ENCODE data around the gene NUBP2. TPM values are rescaled to one million over a fixed set of nuclear protein-coding genes. Genes with fewer than 3 reads are reported as not detected.

Gene NUBP2
- total RNA-seq, 2 donors from 2014 or later: 47.8 to 50.1 TPM

DNA sequence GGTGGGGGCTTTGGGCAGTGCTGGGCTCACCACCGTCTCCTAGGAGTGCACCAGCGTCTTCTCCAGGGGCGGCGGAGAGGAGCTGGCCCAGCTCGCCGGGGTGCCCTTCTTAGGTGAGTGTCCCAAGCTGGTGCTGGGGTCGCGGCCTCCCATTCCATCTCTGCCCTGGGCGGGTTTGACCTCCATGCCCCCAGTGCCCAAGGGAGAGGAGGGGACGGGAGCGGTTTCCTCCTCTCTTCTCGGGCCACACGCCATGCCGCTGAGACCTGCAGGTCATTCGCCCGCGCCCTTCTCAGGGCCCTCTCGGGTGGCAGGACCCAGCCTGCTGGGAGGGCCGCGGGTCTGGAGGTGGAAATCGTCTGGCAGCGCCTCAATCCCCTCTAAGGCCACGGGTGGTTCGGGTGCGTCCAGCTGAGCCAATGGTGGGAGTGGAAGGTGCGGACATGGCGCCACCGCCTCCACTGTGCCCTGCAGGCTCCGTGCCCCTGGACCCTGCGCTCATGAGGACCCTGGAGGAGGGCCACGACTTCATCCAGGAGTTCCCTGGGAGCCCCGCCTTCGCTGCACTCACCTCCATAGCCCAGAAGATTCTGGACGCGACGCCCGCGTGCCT is 5.4 kb downstream of the NUBP2 start:
- DNase-seq (no peak), ATAC-seq (replicated peaks in 1 of 2) (no peak)
- peaks cover 7% of the 10 kb centered on the region for H3K4me1 Mint-ChIP-seq (ENCODE audit: low read depth)
- H3K27me3 Mint-ChIP-seq (ENCODE audit: low read depth): no peaks in the 10 kb centered on the region
- no peak overlapping the region for H3K4me3 Mint-ChIP-seq
- no peaks in the 10 kb centered on the region for H3K9me3 Mint-ChIP-seq
- H3K36me3 Mint-ChIP-seq (ENCODE audit: insufficient read depth in 2 of 2): peaks cover 1 to 2% of the 10 kb centered on the region in 2 donors
- H3K27ac Mint-ChIP-seq: no peak overlapping the region

DNA sequence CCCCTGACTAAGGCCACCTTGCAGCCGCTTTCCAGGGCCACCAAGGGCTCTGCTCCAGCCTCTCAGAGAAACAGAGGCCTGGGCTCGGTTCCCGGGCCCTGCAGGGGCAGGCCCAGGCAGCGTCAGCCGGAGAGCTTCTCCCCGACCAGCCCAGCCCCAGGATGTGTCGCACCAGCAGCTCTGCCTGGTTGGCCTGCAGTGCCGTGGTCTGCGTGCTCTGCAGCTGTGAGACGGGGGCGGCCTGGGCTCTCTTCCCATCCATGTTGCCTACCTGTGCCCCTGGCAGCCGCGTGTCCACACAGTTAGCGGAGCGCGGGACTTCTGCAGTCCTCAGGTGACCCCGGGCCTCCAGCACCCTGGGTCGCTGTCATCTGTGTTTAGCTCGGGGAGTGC is 5.9 kb downstream of the NUBP2 start:
- Mint-ChIP-seq H3K27me3 (ENCODE audit: low read depth) (no peaks in the 10 kb centered on the region), H3K9me3 (no peaks in the 10 kb centered on the region), H3K4me1 (ENCODE audit: low read depth) (peaks cover 7% of the 10 kb centered on the region), H3K27ac (no peak overlapping the region), H3K4me3 (no peak overlapping the region), H3K36me3 (ENCODE audit: insufficient read depth in 2 of 2) (peaks cover 1 to 2% of the 10 kb centered on the region in 2 donors)
- ATAC-seq (replicated peaks in 1 of 2): no peak
- DNase-seq: no peak

DNA sequence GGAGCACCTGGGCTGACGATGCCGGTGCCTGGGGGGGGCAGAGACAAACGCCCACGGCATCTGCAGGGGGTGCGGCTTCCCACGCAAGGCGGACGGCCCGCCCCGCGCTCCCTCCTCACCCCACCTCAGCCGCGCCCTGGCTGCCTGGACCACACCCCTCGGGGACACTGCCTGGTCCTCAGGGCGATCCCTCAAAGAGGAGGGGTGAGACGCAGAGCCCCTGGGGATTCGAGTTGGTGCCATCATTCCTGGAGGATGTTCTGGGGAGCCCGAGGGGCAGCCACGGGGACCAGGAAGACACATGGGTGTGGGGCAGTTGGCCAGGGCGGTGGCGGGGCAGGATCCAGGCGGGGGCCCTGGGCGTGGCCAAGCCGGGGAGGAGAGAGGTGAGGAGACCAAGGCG is 6.9 kb downstream of the NUBP2 start:
- H3K27me3 Mint-ChIP-seq (ENCODE audit: low read depth): no peaks in the 10 kb centered on the region
- no peak overlapping the region for H3K4me3 Mint-ChIP-seq
- H3K9me3 Mint-ChIP-seq: no peaks in the 10 kb centered on the region
- H3K27ac Mint-ChIP-seq: no peak overlapping the region
- peaks cover 7% of the 10 kb centered on the region for H3K4me1 Mint-ChIP-seq (ENCODE audit: low read depth)
- ATAC-seq (replicated peaks in 1 of 2): no peak
- DNase-seq: no peak
- H3K36me3 Mint-ChIP-seq (ENCODE audit: insufficient read depth in 2 of 2): peaks cover 1 to 2% of the 10 kb centered on the region in 2 donors

DNA sequence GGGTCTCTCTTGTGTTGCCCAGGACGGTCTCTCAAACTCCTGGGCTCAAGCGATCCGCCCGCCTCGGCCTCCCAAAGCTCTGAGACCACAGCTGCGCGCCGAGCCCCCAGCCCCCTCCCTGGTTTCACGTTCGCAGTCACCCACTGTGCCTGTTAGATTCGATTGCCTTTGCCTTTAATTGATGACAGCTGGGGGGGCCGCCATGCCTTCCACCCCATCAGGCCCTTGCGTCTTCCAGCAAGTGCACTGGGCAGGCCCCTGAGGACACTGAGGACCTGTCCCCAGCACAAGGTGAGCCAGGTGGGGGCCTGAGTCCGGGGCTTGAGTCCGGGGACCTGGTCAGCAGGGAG is 7.5 kb downstream of the NUBP2 start:
- no peak for DNase-seq
- H3K4me1 Mint-ChIP-seq (ENCODE audit: low read depth): peaks cover 2% of the 10 kb centered on the region
- H3K9me3 Mint-ChIP-seq: no peaks in the 10 kb centered on the region
- ATAC-seq (replicated peaks in 1 of 2): no peak
- peaks cover 1 to 2% of the 10 kb centered on the region in 2 donors for H3K36me3 Mint-ChIP-seq (ENCODE audit: insufficient read depth in 2 of 2)
- no peak overlapping the region for H3K4me3 Mint-ChIP-seq
- H3K27me3 Mint-ChIP-seq (ENCODE audit: low read depth): no peaks in the 10 kb centered on the region
- H3K27ac Mint-ChIP-seq: no peak overlapping the region

DNA sequence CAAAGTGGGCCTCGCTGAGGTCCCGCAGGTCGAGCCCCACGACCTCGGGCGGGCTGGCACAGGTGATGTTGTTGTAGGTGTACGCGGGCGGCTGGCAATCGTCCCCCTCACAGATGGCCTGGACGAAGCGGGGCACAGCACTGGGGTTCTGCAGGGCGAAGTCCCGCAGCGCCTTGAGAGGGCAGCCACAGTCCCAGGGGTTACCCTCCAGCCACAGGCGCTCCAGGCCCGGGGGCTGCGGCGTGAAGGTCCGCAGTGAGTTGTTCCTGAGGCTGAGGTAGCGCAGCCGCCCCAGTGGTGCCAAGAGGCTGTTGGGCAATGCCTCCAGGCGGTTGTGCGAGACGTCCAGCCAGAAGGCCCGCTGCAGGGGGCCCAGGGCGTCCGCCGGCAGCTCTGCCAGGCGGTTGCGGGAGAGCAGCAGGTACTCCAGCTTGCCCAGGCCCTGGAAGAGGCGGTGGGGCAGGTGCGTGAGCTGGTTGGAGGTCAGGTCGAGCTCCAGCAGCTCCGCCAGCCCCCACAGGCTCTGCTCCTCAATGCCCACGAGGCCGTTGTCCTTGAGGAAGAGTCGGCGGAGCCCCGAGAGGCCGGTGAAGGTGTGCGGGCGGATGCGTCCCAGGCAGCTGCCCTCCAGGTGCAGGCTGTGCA is 8.0 kb downstream of the NUBP2 start:
- no peaks in the 10 kb centered on the region for H3K9me3 Mint-ChIP-seq
- no peak for ATAC-seq (replicated peaks in 1 of 2)
- no peaks in the 10 kb centered on the region for H3K4me1 Mint-ChIP-seq (ENCODE audit: low read depth)
- H3K4me3 Mint-ChIP-seq: no peak overlapping the region
- H3K27me3 Mint-ChIP-seq (ENCODE audit: low read depth): no peaks in the 10 kb centered on the region
- H3K36me3 Mint-ChIP-seq (ENCODE audit: insufficient read depth in 2 of 2): peaks cover 1 to 2% of the 10 kb centered on the region in 2 donors
- H3K27ac Mint-ChIP-seq: no peak overlapping the region
- DNase-seq: no peak

DNA sequence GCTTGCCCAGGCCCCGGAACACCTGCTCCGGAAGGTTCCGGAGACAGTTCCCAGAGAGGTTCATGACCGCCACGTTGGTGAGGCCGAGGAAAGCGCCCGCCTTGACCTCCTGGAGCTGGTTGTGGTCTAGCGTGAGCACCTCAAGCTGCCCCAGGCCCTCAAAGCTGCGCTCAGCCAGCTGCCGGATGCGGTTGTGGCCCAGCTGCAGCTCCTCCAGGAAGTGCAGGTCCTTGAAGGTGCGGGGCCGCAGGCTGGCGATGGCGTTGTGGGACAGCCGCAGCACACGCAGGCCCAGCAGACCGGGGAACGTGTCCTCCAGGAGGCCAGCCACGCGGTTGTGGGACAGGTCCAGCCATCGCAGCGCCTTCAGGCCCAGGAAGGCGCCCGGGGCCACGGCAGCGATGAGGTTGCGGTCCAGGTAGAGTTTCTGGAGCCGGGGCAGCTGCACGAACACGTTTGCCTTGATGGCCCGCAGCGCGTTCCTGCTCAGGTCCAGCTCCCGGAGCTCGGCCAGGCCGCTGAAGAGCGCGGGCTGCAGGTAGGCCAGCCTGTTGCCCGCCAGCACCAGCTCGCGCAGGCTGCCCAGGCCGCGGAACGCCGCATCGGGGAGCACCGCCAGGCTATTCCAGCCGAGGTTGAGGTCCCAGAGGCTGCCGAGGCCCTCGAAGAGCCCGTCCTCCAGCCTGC is 8.6 kb downstream of the NUBP2 start:
- Mint-ChIP-seq H3K4me3 (no peak overlapping the region), H3K27ac (no peak overlapping the region), H3K4me1 (ENCODE audit: low read depth) (no peaks in the 10 kb centered on the region), H3K9me3 (no peaks in the 10 kb centered on the region), H3K27me3 (ENCODE audit: low read depth) (no peaks in the 10 kb centered on the region), H3K36me3 (ENCODE audit: insufficient read depth in 2 of 2) (peaks cover 1 to 2% of the 10 kb centered on the region in 2 donors)
- ATAC-seq (replicated peaks in 1 of 2): no peak
- DNase-seq: no peak

DNA sequence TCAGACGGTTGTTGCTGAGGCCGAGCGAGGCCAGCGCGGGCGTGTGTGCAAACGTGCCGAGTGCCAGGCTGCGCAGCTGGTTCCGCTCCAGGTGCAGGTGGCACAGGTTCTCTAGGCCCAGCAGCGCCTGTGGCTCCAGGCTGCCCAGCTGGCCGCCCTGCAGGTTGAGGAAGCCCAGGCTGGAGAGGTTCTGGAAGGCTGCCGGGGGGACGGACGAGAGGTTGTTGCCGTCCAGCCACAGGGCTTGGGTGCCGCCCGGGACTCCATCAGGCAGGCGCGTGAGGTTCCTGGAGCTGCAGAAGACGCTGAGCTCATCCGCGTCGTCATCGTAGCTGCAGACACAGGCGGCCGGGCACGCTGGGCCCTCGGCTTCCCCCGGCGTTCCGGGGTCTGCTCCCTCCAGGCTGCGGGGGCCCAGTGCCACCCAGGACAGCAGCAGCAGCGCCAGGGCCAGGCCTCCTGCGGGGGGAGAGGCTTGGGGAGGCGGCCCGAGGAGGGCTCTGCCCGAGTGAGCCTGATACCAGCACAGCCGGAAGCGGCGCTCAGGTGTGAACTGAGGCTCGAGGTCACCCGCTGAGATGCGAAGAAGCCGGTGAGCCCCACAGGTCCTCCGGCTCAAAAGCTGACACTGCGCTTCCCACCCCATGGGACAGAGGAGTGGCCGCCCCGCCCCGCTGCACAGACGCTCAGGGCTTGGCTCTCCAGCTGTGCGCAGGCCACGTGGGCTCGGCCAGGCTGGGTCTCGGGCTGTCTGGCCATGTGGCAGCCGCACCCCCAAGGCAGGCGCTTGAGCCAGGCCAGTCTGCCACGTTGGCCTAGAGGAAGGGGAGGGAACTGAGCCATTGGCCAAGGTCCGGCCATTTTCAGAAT is 9.4 kb downstream of the NUBP2 start:
- no peaks in the 10 kb centered on the region for H3K27me3 Mint-ChIP-seq (ENCODE audit: low read depth)
- ATAC-seq (replicated peaks in 1 of 2) (no peak), DNase-seq (no peak)
- no peak overlapping the region for H3K27ac Mint-ChIP-seq
- no peak overlapping the region for H3K4me3 Mint-ChIP-seq
- peaks cover 3 to 5% of the 10 kb centered on the region in 2 donors for H3K36me3 Mint-ChIP-seq (ENCODE audit: insufficient read depth in 2 of 2)
- no peaks in the 10 kb centered on the region for H3K4me1 Mint-ChIP-seq (ENCODE audit: low read depth)
- no peaks in the 10 kb centered on the region for H3K9me3 Mint-ChIP-seq

DNA sequence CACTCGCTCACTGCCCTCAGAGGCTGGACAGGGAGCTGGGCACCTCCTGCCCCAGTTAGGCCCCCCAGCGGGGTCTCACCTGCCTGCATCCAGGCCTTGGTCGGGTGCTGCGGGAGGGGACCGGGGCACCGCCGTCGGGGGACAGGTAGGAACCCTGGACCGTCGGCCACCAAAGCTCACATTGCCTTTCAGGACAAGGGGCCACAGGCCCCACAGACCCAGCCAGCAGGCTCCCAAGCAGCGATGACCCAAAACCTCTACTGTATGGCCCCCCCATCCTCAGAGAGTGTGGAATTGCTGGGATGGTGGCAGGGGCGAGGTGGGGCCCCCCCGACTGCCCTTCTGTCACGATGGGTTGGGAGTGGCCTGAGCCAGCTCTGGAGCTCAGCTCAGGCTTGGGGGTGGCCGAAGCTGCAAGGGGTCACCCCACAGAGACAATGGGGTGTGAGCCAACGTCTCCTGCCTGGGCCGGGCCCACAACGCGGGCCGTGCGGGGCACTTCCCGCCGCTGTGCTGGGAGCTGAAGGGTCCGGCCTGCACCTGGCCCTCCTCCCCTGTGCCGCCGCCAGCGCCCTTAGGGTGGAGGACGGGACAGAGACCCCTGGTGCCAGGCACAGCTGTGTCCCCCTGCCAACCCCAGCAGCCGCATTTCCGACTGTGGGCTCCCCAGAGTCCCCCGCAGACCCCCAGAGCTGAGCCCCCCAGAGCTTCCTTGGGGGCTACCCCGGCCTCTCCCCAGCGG is 10.2 kb downstream of the NUBP2 start:
- no peaks in the 10 kb centered on the region for H3K4me1 Mint-ChIP-seq (ENCODE audit: low read depth)

DNA sequence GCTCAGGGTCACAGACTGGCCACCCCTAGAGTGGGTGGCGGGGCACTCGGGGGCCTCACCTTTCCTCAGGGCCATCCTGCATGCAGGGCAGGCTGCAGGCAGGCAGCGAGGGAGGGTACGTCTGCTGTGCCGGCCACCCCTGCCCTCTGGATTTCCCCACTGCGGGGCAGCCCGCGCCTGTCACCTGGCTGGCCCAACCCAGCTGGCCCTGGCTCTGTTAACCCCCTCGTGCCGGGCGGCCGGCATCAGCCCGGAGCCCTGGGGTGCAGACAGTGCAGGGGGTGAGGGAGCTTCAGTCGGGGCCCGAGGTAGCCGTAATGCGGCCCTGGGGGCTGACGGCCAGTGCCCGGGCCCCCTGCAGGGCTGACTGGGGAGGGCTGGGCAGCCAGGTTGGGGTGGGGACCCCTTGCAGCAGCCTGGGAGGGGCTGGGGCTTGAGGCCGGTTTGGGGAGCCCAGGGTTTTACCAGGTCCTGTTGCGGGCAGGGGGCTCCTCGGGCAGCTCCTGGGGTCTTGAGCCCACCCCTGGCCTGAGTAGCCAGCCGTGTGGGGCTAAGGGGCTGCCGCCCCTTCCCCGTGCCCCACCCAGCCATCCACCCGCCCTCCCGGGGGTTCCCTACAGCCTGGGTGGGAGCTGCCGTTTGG is 10.9 kb downstream of the NUBP2 start, which contains the start of gene IGFALS:
Gene IGFALS (minus strand): TSS at position 128 of the 643 bp plus-strand sequence. CDS start 53 bp downstream, at position 75.
- no peaks in the 10 kb centered on the region for H3K27me3 Mint-ChIP-seq (ENCODE audit: low read depth)
- no peak for ATAC-seq (replicated peaks in 1 of 2)
- H3K36me3 Mint-ChIP-seq (ENCODE audit: insufficient read depth in 2 of 2): peaks cover 4 to 7% of the 10 kb centered on the region in 2 donors
- no peak within 1 kb of the TSS for H3K27ac Mint-ChIP-seq
- H3K4me3 Mint-ChIP-seq: no peak within 1 kb of the TSS
- H3K9me3 Mint-ChIP-seq: no peaks in the 10 kb centered on the region
- no peak for DNase-seq
- no peaks in the 10 kb centered on the region for H3K4me1 Mint-ChIP-seq (ENCODE audit: low read depth)

More for the DNA sequence above, 10.2 kb downstream of the NUBP2 start:
- Mint-ChIP-seq H3K36me3 (ENCODE audit: insufficient read depth in 2 of 2) (peaks cover 4 to 7% of the 10 kb centered on the region in 2 donors), H3K9me3 (no peaks in the 10 kb centered on the region), H3K4me3 (no peak overlapping the region), H3K27ac (no peak overlapping the region), H3K27me3 (ENCODE audit: low read depth) (no peaks in the 10 kb centered on the region)
- ATAC-seq (replicated peaks in 1 of 2): no peak
- no peak for DNase-seq

DNA sequence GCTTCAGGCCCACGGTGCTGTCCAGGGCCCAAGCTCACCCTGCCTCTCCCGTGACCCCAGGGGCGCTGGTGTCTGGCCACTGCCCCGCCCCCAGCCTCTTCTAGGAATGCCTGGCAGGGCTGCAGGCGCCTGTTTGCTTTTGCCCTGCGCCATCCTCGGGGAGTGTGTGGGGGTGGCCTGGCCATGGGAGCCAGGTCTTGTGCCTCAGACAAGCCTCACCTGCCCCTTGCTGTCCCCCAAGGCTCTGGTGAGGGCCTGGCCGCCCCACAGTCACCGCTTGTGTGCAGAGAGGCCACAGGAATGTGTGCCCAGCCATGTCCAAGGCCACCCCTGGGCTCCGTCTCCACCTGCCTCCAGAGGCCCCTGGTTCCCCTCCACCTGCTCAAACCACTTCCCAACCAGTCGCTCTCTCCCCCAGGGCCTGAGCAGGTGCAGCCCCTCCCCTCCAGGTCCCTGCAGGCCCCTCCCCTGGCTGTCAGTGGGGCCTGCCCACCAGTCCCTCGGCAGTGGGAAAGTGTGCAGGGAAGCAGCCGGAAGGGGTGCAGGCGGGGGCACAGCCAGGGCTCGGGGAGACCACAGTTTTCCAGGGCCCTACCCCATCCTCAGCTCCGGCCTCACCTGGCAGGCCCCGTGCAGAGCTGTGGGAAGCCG is 11.6 kb downstream of the NUBP2 start:
- DNase-seq: no peak
- Mint-ChIP-seq H3K4me3 (no peak overlapping the region), H3K9me3 (peaks cover 3 to 6% of the 10 kb centered on the region in 2 donors), H3K27ac (no peak overlapping the region), H3K27me3 (ENCODE audit: low read depth) (no peaks in the 10 kb centered on the region), H3K36me3 (ENCODE audit: insufficient read depth in 2 of 2) (peaks cover 6% of the 10 kb centered on the region in 2 donors), H3K4me1 (ENCODE audit: low read depth) (no peaks in the 10 kb centered on the region)
- ATAC-seq (replicated peaks in 1 of 2): no peak

DNA sequence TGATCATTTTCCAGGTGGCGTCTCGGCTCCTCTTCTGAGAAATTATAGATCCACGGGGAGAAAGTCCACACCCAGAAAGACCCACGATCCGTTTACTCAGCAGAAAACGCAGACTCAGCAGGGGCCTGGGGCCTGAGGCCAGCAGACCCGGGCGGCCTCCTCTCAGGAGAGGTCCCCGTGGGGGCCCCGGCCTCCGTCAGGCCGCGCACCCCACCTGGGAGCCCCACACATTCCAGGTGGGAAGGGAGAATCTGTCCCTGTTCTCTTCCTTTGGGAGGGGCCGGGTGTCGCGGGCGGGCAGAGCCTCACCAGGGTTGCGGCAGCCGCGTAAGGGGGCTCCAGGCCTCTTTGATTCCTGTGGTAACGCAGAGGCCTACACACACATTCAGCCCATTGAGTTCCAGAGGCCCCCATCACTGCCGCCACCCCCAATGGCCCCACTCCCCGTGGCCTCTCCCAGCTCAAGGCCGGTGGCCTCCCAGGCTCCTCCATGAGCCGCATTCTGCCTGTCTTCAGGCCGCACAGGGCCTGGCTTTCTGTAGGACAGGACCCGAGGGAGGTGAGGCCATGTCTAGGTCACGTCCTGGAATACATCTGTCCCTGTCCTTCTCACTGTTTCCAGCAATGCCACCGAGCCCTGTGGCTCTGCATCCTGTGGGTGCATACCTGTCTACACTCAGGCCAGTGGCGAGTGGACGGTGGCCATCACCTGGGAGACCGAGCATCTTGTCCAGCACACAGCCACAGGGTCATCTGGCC is 12.3 kb downstream of the NUBP2 start:
- Mint-ChIP-seq H3K27ac (no peak overlapping the region), H3K4me3 (no peak overlapping the region), H3K27me3 (ENCODE audit: low read depth) (no peaks in the 10 kb centered on the region), H3K4me1 (ENCODE audit: low read depth) (no peaks in the 10 kb centered on the region), H3K9me3 (peaks cover 6 to 10% of the 10 kb centered on the region in 2 donors), H3K36me3 (ENCODE audit: insufficient read depth in 2 of 2) (peaks cover 7 to 12% of the 10 kb centered on the region in 2 donors)
- ATAC-seq (replicated peaks in 1 of 2) (no peak), DNase-seq (no peak)

Data from activated T-cell treated with anti-CD3 and anti-CD28 coated beads, Interleukin-2, amount 50 U/mL, for 72 hours (primary cell).